SU-DHL-6 (cell line): ENCODE data around the gene GASK1B.

Source experiments
- H2AFZ ChIP-seq: fragments of 200-600 bp; sonication (generic); 2 replicates; pipeline ENCODE4 v1.6.1; 2014; ENCODE audit warnings: low read depth, mild to moderate bottlenecking, moderate library complexity, mixed read lengths, antibody characterized with exemption, low read length; ENCODE audit not compliant: severe bottlenecking
- H3F3A ChIP-seq: fragments of 200-600 bp; shearing (Covaris generic); 2 replicates; pipeline ENCODE4 v1.6.0; 2016; ENCODE audit warnings: antibody characterized with exemption, mild to moderate bottlenecking; ENCODE audit not compliant: insufficient read depth
- H3K27ac ChIP-seq: fragments of 200-600 bp; sonication (generic); 2 replicates; pipeline ENCODE4 v1.5.1; 2016; ENCODE audit warnings: low read depth, mild to moderate bottlenecking, low read length, moderate library complexity, mixed read lengths
- H3K27me3 ChIP-seq: fragments of 200-600 bp; sonication (generic), shearing (Covaris generic); 2 replicates; pipeline ENCODE4 v1.6.0; 2014; ENCODE audit warnings: mild to moderate bottlenecking, low read length
- H3K36me3 ChIP-seq: fragments of 200-600 bp; sonication (generic); 2 replicates; pipeline ENCODE4 v1.6.1; 2014; ENCODE audit warnings: mild to moderate bottlenecking, low read length, mixed read lengths
- H3K4me2 ChIP-seq: fragments of 300-600, 200-600 bp; shearing (Covaris generic), sonication (generic); 2 replicates; pipeline ENCODE4 v1.6.0; 2014; ENCODE audit warnings: low read length, low read depth, mild to moderate bottlenecking; ENCODE audit not compliant: poor library complexity, severe bottlenecking
- H3K4me3 ChIP-seq: fragments of 200-600 bp; sonication (generic); 2 replicates; pipeline ENCODE4 v1.5.1; 2014; ENCODE audit warnings: antibody characterized with exemption, low read length, mild to moderate bottlenecking, mixed read lengths; ENCODE audit not compliant: insufficient read depth, poor library complexity, severe bottlenecking
- H3K79me2 ChIP-seq: fragments of 200-600 bp; sonication (generic); 2 replicates; pipeline ENCODE4 v1.6.1; 2014; ENCODE audit warnings: mild to moderate bottlenecking, low read length, moderate library complexity; ENCODE audit not compliant: insufficient read depth
- H3K9ac ChIP-seq: fragments of 200-600 bp; sonication (generic); 2 replicates; pipeline ENCODE4 v1.7.0; 2014; ENCODE audit warnings: mild to moderate bottlenecking, low read length
- H3K9me2 ChIP-seq: fragments of 200-600 bp; sonication (generic); replicated peaks from 2 replicates; pipeline ENCODE4 v1.6.1; 2014; ENCODE audit warnings: low read length; ENCODE audit not compliant: insufficient read depth
- H3K9me3 ChIP-seq: fragments of 200-600 bp; sonication (generic); 2 replicates; pipeline ENCODE4 v1.6.1; 2014; ENCODE audit warnings: low read length, mixed read lengths; ENCODE audit not compliant: insufficient read depth
- H4K20me1 ChIP-seq: fragments of 200-600 bp; sonication (generic); 2 replicates; pipeline ENCODE4 v1.6.1; 2014; ENCODE audit warnings: low read depth, mild to moderate bottlenecking, antibody characterized with exemption, low read length, moderate library complexity, mixed read lengths
- CTCF ChIP-seq: fragments of 200-600 bp; sonication (generic); IDR thresholded peaks from one replicate; pipeline ENCODE4 v1.5.1; 2017; ENCODE audit warnings: antibody characterized with exemption, mild to moderate bottlenecking, low read length, moderate library complexity; ENCODE audit not compliant: insufficient read depth, poor library complexity, severe bottlenecking
- EZH2phosphoT487 ChIP-seq: fragments of 200-600 bp; sonication (generic), shearing (Covaris generic); conservative IDR thresholded peaks from 2 replicates; pipeline ENCODE4 v1.6.1; 2018; ENCODE audit warnings: mild to moderate bottlenecking, antibody characterized with exemption, low read length, moderate library complexity, mixed read lengths

Gene GASK1B

GRCh38 chr4:158155656-158156356, 17.0 kb downstream of the GASK1B start:
- H3K27ac ChIP-seq, result no peak overlapping the region
- no peaks in the 10 kb centered on the region for H3K36me3 ChIP-seq

GRCh38 chr4:158147151-158147550, 25.7 kb downstream of the GASK1B start:
- no peaks in the 10 kb centered on the region for H3K79me2 ChIP-seq
- no peaks in the 10 kb centered on the region for H3K36me3 ChIP-seq

More at GRCh38 chr4:158155656-158156356, 17.0 kb downstream of the GASK1B start:
- H3K79me2 ChIP-seq, result no peaks in the 10 kb centered on the region
- no peak overlapping the region for H3K4me3 ChIP-seq
- no peak overlapping the region for H3K9ac ChIP-seq
- H4K20me1 ChIP-seq, result no peaks in the 10 kb centered on the region
- TF ChIP-seq CTCF, result no peak
- no peak overlapping the region for H3K4me2 ChIP-seq
- no peaks in the 10 kb centered on the region for H3K9me3 ChIP-seq
- no peak overlapping the region for H2AFZ ChIP-seq
- no peaks in the 10 kb centered on the region for H3F3A ChIP-seq
- H3K27me3 ChIP-seq, result no peaks in the 10 kb centered on the region
- no peaks in the 10 kb centered on the region for H3K9me2 ChIP-seq

GRCh38 chr4:158146736-158147135, 26.1 kb downstream of the GASK1B start:
- TF ChIP-seq EZH2phosphoT487, result no peak
- no peak for TF ChIP-seq CTCF
- no peaks in the 10 kb centered on the region for H3K27me3 ChIP-seq
- H3K79me2 ChIP-seq, result no peaks in the 10 kb centered on the region
- H3K9me2 ChIP-seq, result no peaks in the 10 kb centered on the region
- no peak overlapping the region for H3K27ac ChIP-seq
- no peak overlapping the region for H3K4me2 ChIP-seq
- H2AFZ ChIP-seq, result no peak overlapping the region
- H3F3A ChIP-seq, result no peaks in the 10 kb centered on the region
- H3K9ac ChIP-seq, result no peak overlapping the region
- no peak overlapping the region for H3K4me3 ChIP-seq
- H3K36me3 ChIP-seq, result no peaks in the 10 kb centered on the region
- H3K9me3 ChIP-seq, result no peaks in the 10 kb centered on the region
- no peaks in the 10 kb centered on the region for H4K20me1 ChIP-seq

More at GRCh38 chr4:158147151-158147550, 25.7 kb downstream of the GASK1B start:
- no peak for TF ChIP-seq CTCF
- TF ChIP-seq EZH2phosphoT487, result no peak
- Histone ChIP-seq H3K4me3 (no peak overlapping the region), H3K9me3 (no peaks in the 10 kb centered on the region), H3K4me2 (no peak overlapping the region), H2AFZ (no peak overlapping the region), H3K27me3 (no peaks in the 10 kb centered on the region), H3K9ac (no peak overlapping the region), H3K27ac (no peak overlapping the region), H4K20me1 (no peaks in the 10 kb centered on the region), H3F3A (no peaks in the 10 kb centered on the region), H3K9me2 (no peaks in the 10 kb centered on the region)
